GM18526 (cell line): ENCODE results near the gene FAS.

Source experiments
- POLR2A ChIP-seq: IDR thresholded peaks from 3 replicates; pipeline ENCODE4 v1.6.1; 2011; ENCODE audit not compliant: insufficient read length; ENCODE audit errors: extremely low read depth

Gene FAS

DNA sequence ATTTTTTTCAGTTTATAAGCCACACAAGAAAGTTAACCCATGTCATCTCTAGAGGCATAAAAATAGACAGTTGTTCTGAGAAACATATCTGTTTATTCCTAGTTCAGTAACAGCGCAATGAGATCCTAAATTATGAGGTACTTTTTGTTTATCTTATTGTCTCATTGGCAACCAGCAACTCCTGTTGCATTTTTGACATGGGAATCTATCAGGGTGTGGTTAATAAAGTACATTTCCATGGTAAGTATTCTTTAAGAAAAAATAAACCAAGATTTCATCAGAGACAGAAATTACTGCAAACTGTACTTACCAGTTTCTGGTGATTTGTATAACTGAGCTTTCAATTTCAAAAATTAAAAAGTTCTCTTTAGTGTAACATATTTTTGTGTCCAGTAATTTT lies 9.0 kb downstream of the FAS start:
- no peak for TF ChIP-seq POLR2A

DNA sequence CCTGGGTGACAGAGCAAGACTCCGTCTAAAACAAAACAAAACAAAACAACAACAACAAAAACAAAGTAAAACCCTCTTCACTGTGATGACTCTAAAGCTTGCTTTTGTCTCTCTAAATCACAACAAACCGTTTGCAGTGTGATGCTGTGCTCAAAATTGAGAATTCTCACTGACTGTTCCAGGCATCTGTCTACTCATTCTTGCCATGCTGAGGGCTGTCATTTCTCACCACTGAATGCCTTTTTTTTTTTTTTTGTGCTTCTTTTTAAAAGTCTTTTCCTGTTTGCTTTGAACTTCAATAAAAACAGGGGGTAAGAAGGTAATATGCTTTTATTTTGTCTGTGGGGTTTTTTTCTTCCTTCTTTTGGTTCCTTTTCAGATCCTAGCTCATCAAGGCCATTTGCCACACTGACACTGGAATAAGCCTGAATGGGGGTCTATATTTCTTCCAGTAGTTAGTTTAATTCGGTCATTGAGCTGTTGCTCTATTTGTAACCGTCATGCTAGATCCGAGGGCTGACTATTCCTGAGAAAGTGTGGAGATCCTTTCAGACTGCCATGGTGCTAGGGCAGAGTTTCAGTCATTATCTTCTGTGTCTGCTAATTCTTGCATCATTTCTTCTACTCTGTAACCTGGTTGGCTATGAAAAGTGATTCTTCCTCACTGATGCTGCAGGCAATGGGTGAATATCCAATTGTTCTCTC lies 10.6 kb downstream of the FAS start:
- TF ChIP-seq POLR2A: no peak

DNA sequence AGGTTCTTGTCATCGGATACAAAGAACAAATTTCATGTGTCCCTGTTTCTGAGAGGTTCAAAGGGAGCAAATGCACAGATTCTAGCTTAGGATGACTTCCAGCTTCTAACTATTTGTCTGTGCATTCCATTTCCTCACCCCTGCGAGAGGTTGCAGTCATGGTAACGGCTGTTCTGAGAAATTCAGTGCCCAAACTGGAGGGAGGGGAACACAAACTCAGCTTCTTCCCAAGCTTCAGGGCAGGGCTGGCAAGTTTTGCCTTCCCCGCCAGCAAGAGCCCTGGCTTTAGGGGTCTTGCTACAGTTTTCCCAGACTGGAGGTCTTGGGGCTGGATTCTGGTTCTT lies 11.1 kb downstream of the FAS start:
- TF ChIP-seq POLR2A: no peak

DNA sequence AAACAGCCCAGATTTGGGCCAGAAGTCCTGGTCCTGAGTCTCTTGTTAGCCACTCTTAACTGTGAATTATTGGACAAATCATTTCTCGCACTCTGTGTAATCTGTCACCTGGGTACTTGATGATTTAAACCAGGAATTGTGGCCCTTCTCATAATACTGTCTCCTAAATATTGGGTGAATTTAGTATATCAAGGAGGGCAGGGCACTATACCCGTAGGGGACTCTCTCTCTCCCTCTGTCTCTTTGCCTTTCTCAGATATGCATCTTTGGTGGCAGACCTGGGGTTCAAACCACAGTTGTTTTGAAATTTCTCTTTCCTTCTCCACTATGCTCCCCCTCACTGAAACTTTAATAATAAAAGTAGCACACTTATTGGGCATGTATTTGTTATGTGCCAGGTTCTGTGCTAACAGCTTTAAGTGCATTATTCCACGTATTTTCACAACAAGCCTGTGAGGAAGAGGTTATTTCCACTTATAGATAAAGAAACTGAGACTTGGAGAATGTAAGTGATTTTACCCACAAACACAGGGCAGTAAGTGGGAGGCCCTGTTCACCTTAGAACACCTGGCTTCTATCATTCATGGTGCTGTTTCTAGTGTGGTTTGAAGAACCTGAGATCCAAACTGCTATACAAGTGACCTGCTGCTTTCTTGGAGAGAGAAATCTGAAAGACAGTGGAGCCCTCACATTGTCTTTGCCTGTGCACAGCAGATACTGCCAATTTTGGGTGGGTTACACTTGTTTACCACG lies 11.8 kb downstream of the FAS start:
- TF ChIP-seq POLR2A: no peak

DNA sequence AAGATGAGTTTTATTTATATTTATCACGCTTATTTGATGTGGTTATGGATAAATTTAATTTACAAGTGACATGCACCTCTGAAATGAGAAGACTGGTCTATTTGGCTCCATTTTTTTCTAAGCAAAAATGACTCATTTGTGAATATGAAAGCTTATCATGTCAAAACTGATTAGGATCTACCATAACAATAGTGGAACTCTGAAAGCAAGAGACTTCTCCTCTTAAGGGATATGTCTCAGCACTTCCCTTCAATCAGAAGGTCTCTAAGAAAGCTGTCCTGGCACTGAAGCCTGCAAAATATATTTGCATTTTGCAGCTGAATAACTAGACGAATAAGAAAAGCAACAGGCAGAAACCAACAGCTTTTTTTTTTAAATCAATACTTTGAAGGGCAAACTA lies 12.7 kb downstream of the FAS start:
- TF ChIP-seq POLR2A: no peak

DNA sequence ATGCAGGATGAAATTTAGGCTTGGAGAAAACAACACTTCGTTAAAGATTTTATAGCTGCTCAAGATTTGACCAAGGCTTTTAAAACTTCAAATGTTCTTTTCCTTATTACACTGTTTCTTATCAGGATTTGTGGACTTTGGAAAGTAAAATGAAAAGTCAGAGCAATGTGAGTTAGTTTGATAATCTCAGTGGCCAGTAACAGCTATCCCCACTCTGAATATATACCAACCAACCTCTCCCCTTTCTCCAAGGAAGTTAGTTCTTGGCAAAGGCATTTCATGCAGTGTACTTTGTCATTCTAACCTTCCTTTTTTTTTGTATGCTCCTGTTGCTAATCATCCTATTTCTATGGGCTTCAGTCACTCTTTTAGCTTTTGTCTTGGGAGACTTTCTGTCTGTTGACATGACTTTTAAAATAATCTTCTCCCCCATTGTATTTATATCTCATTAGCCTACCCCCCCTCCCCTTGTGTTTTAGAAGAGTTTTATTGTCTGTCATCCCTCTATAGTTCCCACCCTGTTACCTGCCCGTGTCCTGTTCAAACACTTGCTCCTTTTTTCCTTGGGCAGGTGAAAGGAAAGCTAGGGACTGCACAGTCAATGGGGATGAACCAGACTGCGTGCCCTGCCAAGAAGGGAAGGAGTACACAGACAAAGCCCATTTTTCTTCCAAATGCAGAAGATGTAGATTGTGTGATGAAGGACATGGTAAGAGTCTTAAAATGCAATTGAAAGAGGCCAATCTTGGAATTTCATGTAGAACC lies 16.7 kb downstream of the FAS start:
- TF ChIP-seq POLR2A: no peak

DNA sequence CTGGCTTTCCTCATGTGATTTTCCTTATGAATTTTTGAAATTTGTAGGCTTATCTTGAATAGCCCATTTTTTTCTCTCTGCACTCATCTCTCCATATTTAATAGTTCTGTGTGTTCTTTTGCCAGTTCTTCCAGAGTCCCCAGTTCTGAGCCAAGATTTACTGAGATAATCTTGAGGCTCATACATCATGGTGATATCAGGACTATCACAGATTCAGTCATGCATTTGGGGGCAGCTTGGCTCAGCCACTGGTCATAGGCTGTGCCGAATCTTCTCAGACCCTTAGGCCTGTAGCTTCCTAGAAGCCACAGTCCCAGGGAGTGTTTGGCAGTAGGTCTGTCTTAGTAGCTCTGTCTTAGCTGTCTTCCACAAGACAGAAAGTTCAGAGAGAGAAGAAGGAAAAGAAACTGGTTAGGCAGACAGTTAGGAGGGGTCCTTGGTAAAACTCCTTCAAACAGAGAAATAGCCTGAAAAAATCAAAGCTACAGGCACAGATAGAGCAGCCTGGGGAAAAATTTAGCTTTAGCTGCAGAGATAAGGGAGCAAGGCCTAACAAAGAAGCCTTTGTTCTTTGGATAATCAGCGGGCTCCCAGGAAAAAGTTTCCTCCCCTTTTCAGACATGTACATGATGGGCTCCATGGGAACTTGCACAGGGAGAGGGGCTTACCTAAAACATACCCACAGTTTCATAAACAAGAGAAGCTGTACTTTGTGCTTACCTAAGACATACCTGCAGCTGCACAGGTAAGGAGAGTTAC lies 29.1 kb downstream of the FAS start:
- no peak for TF ChIP-seq POLR2A

DNA sequence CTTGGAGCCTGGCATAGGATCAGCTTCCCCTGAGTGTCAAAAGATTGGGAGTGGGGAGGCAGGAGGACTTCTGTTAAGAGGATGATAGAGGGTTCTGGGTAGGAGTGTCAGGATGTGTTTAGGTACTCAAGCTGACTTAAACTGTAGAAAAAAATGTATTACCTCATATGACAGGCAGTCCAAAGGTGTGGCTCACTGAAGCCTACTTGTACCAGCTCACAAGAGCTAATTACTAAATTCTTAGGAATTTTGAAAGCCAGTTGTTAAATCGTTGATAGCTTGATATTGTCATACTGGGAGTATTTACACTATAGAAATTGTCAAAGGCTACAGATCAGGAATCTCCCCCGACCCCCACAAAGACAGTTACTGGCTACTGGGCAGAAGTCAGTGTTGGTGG lies 32.1 kb downstream of the FAS start:
- TF ChIP-seq POLR2A: no peak

DNA sequence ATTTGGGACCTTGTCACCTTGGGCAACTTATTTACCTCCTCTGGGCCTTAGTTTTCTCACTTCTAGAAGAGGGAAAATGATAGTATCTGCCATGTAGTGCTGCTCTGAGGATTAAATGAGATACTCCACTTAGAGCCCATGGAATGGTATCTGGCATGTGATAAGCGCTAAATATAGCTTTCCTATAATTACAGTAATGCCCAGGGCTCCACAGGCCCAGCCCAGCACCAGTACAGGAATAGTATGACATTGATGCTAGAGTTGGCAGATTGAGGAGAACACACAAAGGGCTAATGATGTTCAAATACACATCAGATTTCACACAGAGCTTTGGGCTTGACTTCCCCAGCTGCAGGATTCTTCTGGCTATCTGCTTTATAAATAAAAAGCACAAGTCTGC lies 34.9 kb downstream of the FAS start:
- TF ChIP-seq POLR2A: no peak

DNA sequence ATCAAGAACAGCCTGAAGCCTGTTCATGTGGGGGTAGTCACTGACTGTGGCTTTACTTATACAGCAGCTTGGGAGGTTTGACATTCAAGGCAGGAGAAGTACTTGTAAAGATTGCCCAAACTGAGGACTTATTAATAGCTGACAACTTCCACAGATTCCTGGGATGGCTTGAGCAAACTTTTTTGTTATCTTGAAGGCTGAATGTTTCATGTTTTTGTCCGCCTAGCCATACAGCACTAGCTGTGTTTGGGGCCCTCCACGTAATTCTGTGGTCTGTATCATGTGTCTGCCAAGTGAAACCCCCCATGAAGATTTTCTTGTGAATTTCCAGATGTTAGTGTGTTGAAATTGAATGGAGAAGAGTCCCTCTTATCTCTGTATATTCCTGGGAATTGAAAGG lies 38.6 kb downstream of the FAS start:
- no peak for TF ChIP-seq POLR2A

DNA sequence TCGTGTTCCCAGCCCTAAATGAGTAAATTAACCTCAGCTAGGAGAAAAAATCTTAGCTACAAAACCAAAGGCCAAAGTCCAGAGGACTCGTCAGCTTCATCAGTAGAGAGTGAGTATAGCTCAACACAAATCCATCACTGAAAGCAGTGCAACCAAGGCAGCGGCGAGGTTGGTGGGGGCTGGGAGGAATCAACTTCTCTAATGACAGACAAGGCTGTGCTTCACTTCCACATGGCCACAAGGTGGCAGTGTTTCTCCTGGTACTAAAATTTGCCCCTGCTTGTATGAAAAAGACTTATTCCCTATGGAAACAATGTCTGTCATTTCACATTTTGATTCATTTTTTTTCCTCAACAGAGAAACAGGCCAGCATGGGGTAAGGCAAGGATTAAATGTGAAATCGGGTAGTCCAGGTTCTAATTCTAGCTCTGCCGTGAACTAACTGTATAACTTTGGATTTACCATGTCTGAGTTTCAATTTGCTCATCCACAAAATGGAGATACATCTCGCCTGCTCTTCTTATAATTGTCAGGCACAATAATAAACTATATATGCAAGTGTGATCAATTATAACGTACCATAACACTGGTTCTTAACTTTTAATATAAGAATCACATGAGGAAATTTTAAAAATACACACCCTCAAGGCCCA lies 39.3 kb downstream of the FAS start:
- no peak for TF ChIP-seq POLR2A

DNA sequence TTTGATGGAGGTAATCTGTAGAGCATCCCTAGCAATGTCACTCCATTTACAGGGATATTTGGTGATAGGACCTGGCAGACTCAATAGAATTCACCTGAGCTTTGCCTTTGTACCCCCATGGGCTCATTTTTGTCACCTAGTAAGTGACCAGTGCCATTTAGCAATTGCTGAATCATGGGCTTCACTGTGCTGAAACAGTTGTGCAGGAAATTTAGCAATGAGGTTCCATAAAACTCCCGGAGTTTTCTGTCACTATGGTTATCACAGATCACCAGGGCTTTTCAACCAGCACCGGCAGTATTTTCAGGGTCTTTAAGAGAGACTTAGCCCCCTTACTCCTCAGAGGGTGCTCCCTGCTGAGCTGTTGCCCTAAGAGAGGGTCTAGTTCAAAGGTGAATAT lies 40.2 kb downstream of the FAS start:
- TF ChIP-seq POLR2A: no peak

DNA sequence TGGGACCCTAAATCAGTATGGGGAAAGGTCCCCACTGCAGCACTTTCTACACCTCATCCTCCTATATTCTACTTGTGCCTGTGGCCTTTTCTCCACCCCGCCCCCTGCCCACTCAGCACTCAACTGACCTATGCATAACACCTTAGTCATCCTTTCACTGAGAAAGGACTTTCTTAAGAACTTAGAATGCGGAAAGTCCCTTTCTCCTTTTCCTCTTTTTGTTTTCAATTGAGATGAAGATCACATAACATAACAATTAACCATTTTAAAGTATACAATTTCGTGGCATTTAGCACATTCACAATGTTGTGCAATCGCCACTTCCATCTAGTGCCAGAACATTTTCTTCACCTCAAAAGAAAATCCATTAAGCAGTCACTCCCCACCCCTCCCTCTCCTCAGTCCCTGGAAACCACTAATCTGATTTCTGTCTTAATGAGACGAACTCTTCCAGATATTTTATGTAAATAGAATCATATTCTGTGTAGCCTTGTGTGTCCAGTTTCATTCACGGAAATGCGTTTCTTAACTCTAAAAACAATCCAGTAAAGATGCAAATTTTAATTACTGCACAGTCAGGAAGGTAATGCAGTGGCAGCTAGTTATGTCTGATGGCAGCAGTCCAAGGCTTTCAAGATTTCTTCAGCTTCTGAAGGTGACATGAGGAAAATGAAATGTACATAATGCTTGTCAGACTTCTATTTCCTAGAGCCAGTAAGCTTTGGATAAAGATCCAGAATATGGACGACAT lies 41.7 kb downstream of the FAS start:
- no peak for TF ChIP-seq POLR2A

DNA sequence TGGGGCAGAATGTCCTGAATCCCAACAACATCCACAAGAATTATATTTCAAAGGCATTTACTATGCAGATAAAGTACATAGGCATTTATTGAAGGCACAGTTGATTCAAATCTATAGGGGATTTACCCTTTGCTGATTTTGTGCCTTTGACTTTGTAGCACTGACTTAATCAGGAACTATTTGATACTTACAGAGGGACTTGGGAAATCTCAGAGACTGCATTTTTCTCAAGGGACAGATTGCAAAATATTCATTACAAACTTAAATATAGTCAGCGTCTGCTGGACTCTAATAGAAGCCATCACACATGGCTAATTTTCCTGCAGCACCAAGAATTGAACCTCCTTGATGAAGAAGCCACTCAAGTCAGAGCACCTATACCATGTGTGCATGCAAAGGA lies 44.9 kb downstream of the FAS start:
- no peak for TF ChIP-seq POLR2A
